ENCODE measurements around the gene BCL7A. TPM values are rescaled to one million over a fixed set of nuclear protein-coding genes. Genes with fewer than 3 reads are reported as not detected.
A peak's percentile ranks its signal among the peaks of the same experiment; 100 is the strongest.

Gene BCL7A
- total RNA-seq, 2 donors from 2014 or later, result 0.33 to 0.69 TPM

- DNase-seq (ENCODE audit: low spot score), result peak; percentile 96
Observed at GRCh38 chr12:122078141-122079032, 56.7 kb downstream of the BCL7A start, which contains the start of gene MLXIP. Gene MLXIP (plus strand): TSS chr12:122078756. CDS start chr12:122078854, 98 bp downstream.

GRCh38 chr12:122079033-122079531, 57.4 kb downstream of the BCL7A start:
- no peak for ATAC-seq
- Mint-ChIP-seq H3K27me3 (no peaks in the 10 kb centered on the region), H3K4me3 (peak overlapping the region; percentile 97), H3K4me1 (ENCODE audit: low read depth in 2 of 2) (peaks cover 43 to 49% of the 10 kb centered on the region in 2 donors), H3K36me3 (no peaks in the 10 kb centered on the region), H3K9me3 (no peaks in the 10 kb centered on the region), H3K27ac (peak overlapping the region; percentile 75 to 88)
- DNase-seq (ENCODE audit: low spot score), result no peak

More at GRCh38 chr12:122078141-122079032, 56.7 kb downstream of the BCL7A start, which contains the start of gene MLXIP:
- ATAC-seq, result peak; percentile 93 to 96
- Mint-ChIP-seq H3K27ac (peak within 1 kb of the TSS; percentile 75 to 88), H3K27me3 (no peaks in the 10 kb centered on the region), H3K36me3 (no peaks in the 10 kb centered on the region), H3K9me3 (no peaks in the 10 kb centered on the region), H3K4me1 (ENCODE audit: low read depth in 2 of 2) (peaks cover 36 to 42% of the 10 kb centered on the region in 2 donors), H3K4me3 (peak within 1 kb of the TSS; percentile 97)

- Mint-ChIP-seq H3K27ac (peak overlapping the region; percentile 75 to 88), H3K36me3 (no peaks in the 10 kb centered on the region), H3K27me3 (no peaks in the 10 kb centered on the region), H3K4me1 (ENCODE audit: low read depth in 2 of 2) (peaks cover 45 to 50% of the 10 kb centered on the region in 2 donors), H3K9me3 (no peaks in the 10 kb centered on the region), H3K4me3 (peak overlapping the region; percentile 97)
- no peak for DNase-seq (ENCODE audit: low spot score)
- no peak for ATAC-seq
Observed at GRCh38 chr12:122079532-122080081, 57.9 kb downstream of the BCL7A start.

GRCh38 chr12:122080149-122081082, 58.7 kb downstream of the BCL7A start:
- Mint-ChIP-seq H3K4me1 (ENCODE audit: low read depth in 2 of 2) (peaks cover 46 to 51% of the 10 kb centered on the region in 2 donors), H3K9me3 (no peaks in the 10 kb centered on the region), H3K4me3 (peak overlapping the region; percentile 97), H3K36me3 (no peaks in the 10 kb centered on the region), H3K27ac (peak overlapping the region; percentile 75 to 88), H3K27me3 (no peaks in the 10 kb centered on the region)
- no peak for ATAC-seq
- DNase-seq (ENCODE audit: low spot score), result no peak

- H3K36me3 Mint-ChIP-seq, result no peaks in the 10 kb centered on the region
- DNase-seq (ENCODE audit: low spot score), result no peak
Observed at GRCh38 chr12:122081083-122081696, 59.5 kb downstream of the BCL7A start.

GRCh38 chr12:122081697-122082221, 60.1 kb downstream of the BCL7A start:
- peak overlapping the region; percentile 97 for H3K4me3 Mint-ChIP-seq
- no peaks in the 10 kb centered on the region for H3K36me3 Mint-ChIP-seq
- H3K4me1 Mint-ChIP-seq (ENCODE audit: low read depth in 2 of 2), result peaks cover 56 to 61% of the 10 kb centered on the region in 2 donors
- H3K27ac Mint-ChIP-seq, result peak overlapping the region; percentile 75 to 88
- peak in 1 of 2 donors; percentile 41 for ATAC-seq
- DNase-seq (ENCODE audit: low spot score), result no peak
- H3K9me3 Mint-ChIP-seq, result no peaks in the 10 kb centered on the region
- no peaks in the 10 kb centered on the region for H3K27me3 Mint-ChIP-seq

More at GRCh38 chr12:122081083-122081696, 59.5 kb downstream of the BCL7A start:
- peaks cover 53 to 58% of the 10 kb centered on the region in 2 donors for H3K4me1 Mint-ChIP-seq (ENCODE audit: low read depth in 2 of 2)
- no peaks in the 10 kb centered on the region for H3K27me3 Mint-ChIP-seq
- H3K4me3 Mint-ChIP-seq, result peak overlapping the region; percentile 97
- peak overlapping the region; percentile 75 to 88 for H3K27ac Mint-ChIP-seq
- ATAC-seq, result peak in 1 of 2 donors; percentile 24
- no peaks in the 10 kb centered on the region for H3K9me3 Mint-ChIP-seq

GRCh38 chr12:122082621-122083356, 61.1 kb downstream of the BCL7A start:
- DNase-seq (ENCODE audit: low spot score), result no peak
- no peaks in the 10 kb centered on the region for H3K36me3 Mint-ChIP-seq
- no peaks in the 10 kb centered on the region for H3K9me3 Mint-ChIP-seq
- H3K4me1 Mint-ChIP-seq (ENCODE audit: low read depth in 2 of 2), result peaks cover 65 to 71% of the 10 kb centered on the region in 2 donors
- no peak for ATAC-seq
- peak overlapping the region; percentile 75 to 88 for H3K27ac Mint-ChIP-seq
- no peaks in the 10 kb centered on the region for H3K27me3 Mint-ChIP-seq
- H3K4me3 Mint-ChIP-seq, result peak overlapping the region; percentile 31

- peak overlapping the region in 1 of 2 donors; percentile 4 for H3K27ac Mint-ChIP-seq
- H3K27me3 Mint-ChIP-seq, result no peaks in the 10 kb centered on the region
- no peak for ATAC-seq
- H3K4me3 Mint-ChIP-seq, result no peak overlapping the region
- no peak for DNase-seq (ENCODE audit: low spot score)
- no peaks in the 10 kb centered on the region for H3K9me3 Mint-ChIP-seq
- peaks cover 67 to 72% of the 10 kb centered on the region in 2 donors for H3K4me1 Mint-ChIP-seq (ENCODE audit: low read depth in 2 of 2)
- H3K36me3 Mint-ChIP-seq, result no peaks in the 10 kb centered on the region
Observed at GRCh38 chr12:122084857-122085405, 63.2 kb downstream of the BCL7A start.

- no peaks in the 10 kb centered on the region for H3K27me3 Mint-ChIP-seq
- H3K4me1 Mint-ChIP-seq (ENCODE audit: low read depth in 2 of 2), result peaks cover 61 to 65% of the 10 kb centered on the region in 2 donors
- no peaks in the 10 kb centered on the region for H3K9me3 Mint-ChIP-seq
- no peaks in the 10 kb centered on the region for H3K36me3 Mint-ChIP-seq
- H3K27ac Mint-ChIP-seq, result peak overlapping the region; percentile 4 to 19
- DNase-seq (ENCODE audit: low spot score) (no peak), ATAC-seq (no peak)
- peak overlapping the region; percentile 3 for H3K4me3 Mint-ChIP-seq
Observed at GRCh38 chr12:122085591-122085990, 63.9 kb downstream of the BCL7A start.

- no peaks in the 10 kb centered on the region for H3K36me3 Mint-ChIP-seq
- H3K4me1 Mint-ChIP-seq (ENCODE audit: low read depth in 2 of 2), result peaks cover 60 to 61% of the 10 kb centered on the region in 2 donors
- no peaks in the 10 kb centered on the region for H3K27me3 Mint-ChIP-seq
- peak overlapping the region; percentile 4 to 19 for H3K27ac Mint-ChIP-seq
- no peak for DNase-seq (ENCODE audit: low spot score)
- no peaks in the 10 kb centered on the region for H3K9me3 Mint-ChIP-seq
- H3K4me3 Mint-ChIP-seq, result no peak overlapping the region
- ATAC-seq, result no peak
Observed at GRCh38 chr12:122086116-122086515, 64.4 kb downstream of the BCL7A start.

- Mint-ChIP-seq H3K36me3 (no peaks in the 10 kb centered on the region), H3K4me3 (no peak overlapping the region), H3K9me3 (no peaks in the 10 kb centered on the region), H3K4me1 (ENCODE audit: low read depth in 2 of 2) (peaks cover 54 to 58% of the 10 kb centered on the region in 2 donors), H3K27ac (peak overlapping the region in 1 of 2 donors; percentile 4), H3K27me3 (no peaks in the 10 kb centered on the region)
- DNase-seq (ENCODE audit: low spot score) (no peak), ATAC-seq (no peak)
Observed at GRCh38 chr12:122086641-122087285, 65.1 kb downstream of the BCL7A start.

All from natural killer cell treated with Interleukin-12 subunit alpha and Interleukin-12 subunit beta and Interleukin-15 and Interleukin-18, amount 100 ng/mL, for 72 hours (primary cell).